HG02981 (cell line): ENCODE results near the gene FAM131A.
"Not testable (repeated sequence)": the region's sequence is repeated elsewhere in the genome, so short reads cannot be mapped to it uniquely, and the experiment has no call there.

Experiments
- ATAC-seq: cut with Tn5 transposase; IDR thresholded peaks from one replicate; pipeline ENCODE4 v1.9.1; 2021; ENCODE audit warnings: mild to moderate bottlenecking, moderate library complexity; ENCODE audit not compliant: unreplicated experiment

The FAM131A gene

DNA sequence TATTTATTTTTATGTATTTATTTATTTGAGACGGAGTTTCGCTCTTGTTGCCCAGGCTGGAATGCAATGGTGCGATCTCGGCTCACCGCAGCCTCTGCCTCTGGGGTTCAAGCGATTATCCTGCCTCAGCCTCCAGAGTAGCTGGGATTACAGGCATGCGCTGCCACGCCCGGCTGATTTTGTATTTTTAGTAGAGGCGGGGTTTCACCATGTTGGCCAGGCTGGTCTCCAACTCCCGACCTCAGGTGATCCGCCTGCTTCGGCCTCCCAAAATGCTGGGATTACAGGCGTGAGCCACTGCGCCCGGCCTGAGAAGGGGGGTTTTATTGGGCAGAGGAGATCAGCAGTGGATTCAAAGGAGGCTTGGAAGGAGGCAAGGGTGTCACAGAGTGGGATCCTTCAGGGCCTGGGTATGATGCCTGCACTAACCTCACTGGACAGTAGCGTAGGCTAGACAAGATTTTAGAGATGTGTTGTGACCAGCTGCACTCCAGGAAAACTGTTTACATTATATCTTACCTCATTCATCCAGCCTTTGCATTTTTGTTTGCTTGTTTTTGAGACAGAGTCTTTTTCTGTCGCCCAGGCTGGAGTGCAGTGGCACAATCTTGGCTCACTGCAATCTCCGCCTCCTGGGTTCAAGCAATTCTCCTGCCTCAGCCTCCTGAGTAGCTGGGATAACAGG is 2.2 kb downstream of the FAM131A start:
- not testable (repeated sequence) for ATAC-seq

DNA sequence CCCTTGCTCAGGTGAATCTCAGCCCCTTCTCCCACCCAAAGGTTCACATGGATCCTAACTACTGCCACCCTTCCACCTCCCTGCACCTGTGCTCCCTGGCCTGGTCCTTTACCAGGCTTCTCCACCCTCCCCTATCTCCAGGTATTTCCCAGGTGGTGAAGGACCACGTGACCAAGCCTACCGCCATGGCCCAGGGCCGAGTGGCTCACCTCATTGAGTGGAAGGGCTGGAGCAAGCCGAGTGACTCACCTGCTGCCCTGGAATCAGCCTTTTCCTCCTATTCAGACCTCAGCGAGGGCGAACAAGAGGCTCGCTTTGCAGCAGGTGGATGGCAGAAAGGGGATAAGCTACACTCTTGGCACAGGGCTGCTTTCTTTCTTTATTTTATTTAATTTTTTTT is 4.5 kb downstream of the FAM131A start:
- ATAC-seq, result no peak

DNA sequence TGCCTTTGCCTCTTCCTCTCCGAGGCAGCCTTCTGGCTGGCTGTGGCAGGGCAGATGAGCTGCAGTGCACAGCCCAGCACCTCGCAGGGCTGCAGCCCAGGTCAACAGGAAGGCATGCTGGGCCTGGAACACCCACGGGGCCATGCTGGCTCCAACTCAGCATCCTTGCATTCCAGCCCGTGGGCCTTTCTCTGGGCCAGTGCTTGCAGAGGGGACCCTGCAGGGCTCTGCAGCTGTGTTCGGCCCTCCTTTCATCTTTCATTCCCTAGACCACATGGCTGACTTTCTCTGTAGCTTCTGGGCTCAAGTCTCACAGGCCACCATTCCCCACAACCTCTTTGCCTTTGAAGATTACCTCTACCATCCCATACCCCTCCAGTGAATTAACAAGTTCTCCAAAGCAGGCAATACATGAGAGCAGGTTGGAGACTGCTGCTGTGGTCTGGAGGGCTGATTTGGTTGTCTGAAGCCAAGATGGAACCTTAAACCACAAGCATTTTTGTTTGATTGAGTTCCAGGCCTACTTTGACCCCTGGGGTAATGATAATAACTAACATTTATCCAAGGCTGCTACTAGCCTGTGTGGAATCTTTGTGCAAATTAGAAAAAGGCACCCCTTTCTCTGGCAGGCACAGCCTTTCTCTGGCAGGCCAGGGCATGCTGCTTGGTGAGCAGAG is 5.9 kb downstream of the FAM131A start:
- no peak for ATAC-seq

DNA sequence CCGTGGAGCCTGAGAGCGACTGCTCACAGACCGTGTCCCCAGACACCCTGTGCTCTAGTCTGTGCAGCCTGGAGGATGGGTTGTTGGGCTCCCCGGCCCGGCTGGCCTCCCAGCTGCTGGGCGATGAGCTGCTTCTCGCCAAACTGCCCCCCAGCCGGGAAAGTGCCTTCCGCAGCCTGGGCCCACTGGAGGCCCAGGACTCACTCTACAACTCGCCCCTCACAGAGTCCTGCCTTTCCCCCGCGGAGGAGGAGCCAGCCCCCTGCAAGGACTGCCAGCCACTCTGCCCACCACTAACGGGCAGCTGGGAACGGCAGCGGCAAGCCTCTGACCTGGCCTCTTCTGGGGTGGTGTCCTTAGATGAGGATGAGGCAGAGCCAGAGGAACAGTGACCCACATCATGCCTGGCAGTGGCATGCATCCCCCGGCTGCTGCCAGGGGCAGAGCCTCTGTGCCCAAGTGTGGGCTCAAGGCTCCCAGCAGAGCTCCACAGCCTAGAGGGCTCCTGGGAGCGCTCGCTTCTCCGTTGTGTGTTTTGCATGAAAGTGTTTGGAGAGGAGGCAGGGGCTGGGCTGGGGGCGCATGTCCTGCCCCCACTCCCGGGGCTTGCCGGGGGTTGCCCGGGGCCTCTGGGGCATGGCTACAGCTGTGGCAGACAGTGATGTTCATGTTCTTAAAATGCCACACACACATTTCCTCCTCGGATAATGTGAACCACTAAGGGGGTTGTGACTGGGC is 7.3 kb downstream of the FAM131A start:
- no peak for ATAC-seq

GRCh38 chr3:184345317-184346144 is 8.1 kb downstream of the FAM131A start:
- ATAC-seq, result no peak

- no peak for ATAC-seq
Observed at GRCh38 chr3:184346480-184347190, 9.2 kb downstream of the FAM131A start.

- no peak for ATAC-seq
Observed at GRCh38 chr3:184347321-184348056, 10.1 kb downstream of the FAM131A start.

DNA sequence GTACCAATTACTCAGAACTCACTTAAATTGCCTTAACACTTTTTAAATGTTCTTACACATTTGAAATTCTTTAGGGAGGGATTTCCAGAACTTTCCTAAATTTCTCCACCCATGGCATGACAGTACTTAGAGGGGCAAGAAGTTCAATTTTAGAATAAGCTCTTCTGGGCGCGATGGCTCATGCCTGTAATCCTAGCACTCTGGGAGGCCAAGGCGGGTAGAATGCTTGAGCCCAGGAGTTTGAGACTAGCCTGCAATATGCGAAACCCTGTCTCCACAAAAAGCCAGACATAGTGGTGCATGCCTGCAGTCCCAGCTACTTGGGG is 10.6 kb downstream of the FAM131A start:
- ATAC-seq, result no peak

DNA sequence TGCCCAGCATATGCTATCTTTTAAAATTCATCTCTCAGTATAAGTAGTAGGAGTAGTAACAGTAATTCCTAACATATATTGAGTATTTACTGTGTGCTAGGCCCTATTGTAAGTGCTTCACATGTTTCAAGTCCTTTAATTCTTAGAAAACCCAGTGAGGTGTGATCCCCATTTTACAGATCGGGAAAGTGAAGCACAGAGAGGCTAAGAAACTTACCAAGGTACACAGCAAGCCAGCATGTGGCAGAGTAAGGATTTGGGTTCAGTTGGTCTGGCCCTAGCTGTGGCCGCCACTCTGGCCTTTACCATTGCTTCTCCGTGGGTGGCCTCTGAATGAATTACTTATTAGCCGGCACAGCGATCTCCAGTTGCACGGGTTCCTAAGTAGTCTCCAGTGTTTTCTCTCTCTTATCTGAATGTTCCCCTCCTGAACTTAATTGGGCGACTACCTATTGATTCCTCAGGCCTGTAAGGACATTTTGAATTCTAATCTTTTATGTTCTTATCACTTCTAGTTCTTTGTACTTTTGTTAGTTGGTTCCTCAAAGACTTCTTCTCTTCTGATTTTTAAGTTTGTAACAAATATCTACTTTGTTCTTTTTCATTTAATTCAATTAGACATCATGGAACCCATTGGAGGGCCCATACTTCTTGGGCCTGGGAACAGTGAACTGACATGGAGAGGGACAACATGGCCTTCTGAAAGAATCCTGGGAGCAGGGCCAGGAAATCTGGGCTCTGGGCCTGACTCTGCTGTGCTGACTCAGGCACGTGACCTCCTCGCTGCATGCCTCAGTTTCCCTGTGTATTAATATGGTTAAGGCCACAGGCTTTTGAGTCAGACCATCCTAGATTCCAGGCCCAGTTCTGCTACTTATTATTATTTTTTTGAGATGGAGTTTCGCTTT is 12.4 kb downstream of the FAM131A start:
- no peak for ATAC-seq

DNA sequence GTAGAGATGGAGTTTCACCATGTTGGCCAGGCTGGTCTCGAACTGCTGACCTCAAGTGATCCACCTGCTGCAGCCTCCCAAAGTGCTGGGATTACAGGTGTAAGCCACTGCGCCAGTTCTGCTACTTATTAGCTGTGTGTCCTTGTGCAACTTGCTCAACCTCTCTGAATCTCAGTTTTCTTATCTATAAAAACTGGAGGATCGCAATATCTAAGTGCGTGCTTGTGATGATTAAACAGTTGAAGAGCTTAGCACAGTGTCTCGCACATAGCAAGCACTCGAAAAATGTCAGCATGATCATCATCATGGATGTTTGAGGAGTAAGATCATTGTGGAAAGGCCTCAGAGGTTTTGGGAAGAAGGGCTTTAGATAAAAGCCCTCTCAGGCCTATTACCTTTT is 13.2 kb downstream of the FAM131A start:
- no peak for ATAC-seq

GRCh38 chr3:184351511-184352148 is 14.2 kb downstream of the FAM131A start:
- no peak for ATAC-seq

- no peak for ATAC-seq
Observed at GRCh38 chr3:184352149-184352785, 14.9 kb downstream of the FAM131A start.

DNA sequence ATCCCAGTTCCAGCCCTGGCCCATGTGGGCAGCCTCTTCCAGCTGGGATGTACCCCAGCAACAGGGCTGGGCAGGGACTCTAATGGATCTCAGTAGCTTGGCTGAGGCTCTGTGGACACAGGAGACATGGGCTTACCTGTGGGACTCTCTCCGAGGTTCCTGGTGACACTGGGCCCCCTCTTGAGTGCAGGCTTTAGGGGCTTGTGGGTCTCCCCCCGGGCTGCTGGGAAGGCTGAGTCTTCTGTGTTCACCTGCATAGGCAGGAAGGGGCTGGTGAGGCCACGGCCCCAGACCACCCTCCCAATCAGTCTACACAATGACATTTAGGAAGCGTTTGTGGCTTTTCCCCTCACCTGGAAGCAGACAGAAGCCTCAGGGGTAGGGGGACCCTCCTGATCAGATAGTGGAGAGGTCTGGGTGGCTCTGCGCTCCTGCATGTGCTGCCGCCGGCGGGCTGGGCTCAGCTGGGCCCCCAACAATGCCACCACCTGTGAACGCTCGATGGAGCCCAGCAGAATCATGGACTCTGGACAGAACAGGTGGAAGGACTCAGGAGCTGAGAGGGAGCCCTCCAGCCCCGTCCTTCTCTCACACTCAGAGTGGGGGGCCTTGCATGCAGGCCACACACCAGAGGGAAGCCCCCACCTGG is 15.6 kb downstream of the FAM131A start:
- no peak for ATAC-seq

- ATAC-seq, result no peak
Observed at GRCh38 chr3:184353546-184353941, 16.1 kb downstream of the FAM131A start.

- ATAC-seq, result no peak
Observed at GRCh38 chr3:184354121-184354728, 16.8 kb downstream of the FAM131A start.

DNA sequence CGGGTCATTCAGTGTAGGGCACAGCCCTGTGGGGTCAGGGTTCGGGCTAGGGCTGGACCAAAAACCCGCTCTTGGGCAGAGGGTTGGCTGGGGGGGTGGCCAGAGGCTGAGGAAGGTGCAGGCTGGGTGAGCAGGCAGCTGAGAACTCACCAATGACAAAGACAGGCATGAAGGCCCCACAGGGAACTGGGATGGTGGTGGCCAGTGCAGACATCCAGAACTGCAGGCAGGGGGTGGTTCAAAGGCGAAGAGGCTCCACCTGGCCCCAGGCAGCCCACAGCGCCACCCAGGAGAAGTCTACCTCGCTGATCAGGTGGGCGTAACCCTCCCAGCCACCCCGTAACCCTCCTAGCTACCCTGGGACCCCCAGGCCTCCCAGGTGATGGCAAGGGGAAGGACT is 17.4 kb downstream of the FAM131A start:
- ATAC-seq, result no peak
